Muscle layer of duodenum (tissue), 2 donors: ENCODE data around the gene LRMDA.

Source experiments
- H3K27ac ChIP-seq: one replicate; pipeline ENCODE4 v1.7.0; 2013; ENCODE audit warnings: mild to moderate bottlenecking, low read length
- H3K27me3 ChIP-seq: one replicate; pipeline ENCODE4 v1.7.0; 2013; ENCODE audit warnings: low read depth, mild to moderate bottlenecking, control low read depth, low read length
- H3K36me3 ChIP-seq, 2 donors: one replicate each; pipeline ENCODE4 v1.7.0; 2013; ENCODE audit warnings: low read length in 2 of 2, control low read depth in 1 of 2, mild to moderate bottlenecking in 1 of 2; ENCODE audit not compliant: insufficient read depth in 2 of 2, control insufficient read depth in 1 of 2
- H3K4me1 ChIP-seq, 2 donors: one replicate each; pipeline ENCODE4 v1.7.0; 2013; ENCODE audit warnings: low read length in 2 of 2, mild to moderate bottlenecking in 2 of 2, control low read depth in 1 of 2, moderate library complexity in 1 of 2; ENCODE audit not compliant: insufficient read depth in 2 of 2, control insufficient read depth in 1 of 2
- H3K4me3 ChIP-seq, 2 donors: one replicate each; pipeline ENCODE4 v1.7.0; 2013; ENCODE audit warnings: low read length in 2 of 2, low read depth in 1 of 2, mild to moderate bottlenecking in 1 of 2
- H3K9me3 ChIP-seq, 2 donors: one replicate each; pipeline ENCODE4 v1.7.0; 2013; ENCODE audit warnings: low read length in 2 of 2, control low read depth in 1 of 2, mild to moderate bottlenecking in 1 of 2; ENCODE audit not compliant: control insufficient read depth in 1 of 2
- donor health status: healthy.

Gene LRMDA

GRCh38 chr10:75940742-75941141 is 509.3 kb downstream of the LRMDA start:
- H3K27me3 ChIP-seq: no peaks in the 10 kb centered on the region
- peaks cover 0 to 4% of the 10 kb centered on the region in 2 donors for H3K9me3 ChIP-seq
- no peak overlapping the region for H3K27ac ChIP-seq

GRCh38 chr10:75941223-75941801 is 509.9 kb downstream of the LRMDA start:
- Histone ChIP-seq H3K4me1 (no peaks in the 10 kb centered on the region), H3K27ac (no peak overlapping the region), H3K36me3 (no peaks in the 10 kb centered on the region), H3K27me3 (no peaks in the 10 kb centered on the region), H3K9me3 (peaks cover 0 to 4% of the 10 kb centered on the region in 2 donors), H3K4me3 (no peak overlapping the region)

More at GRCh38 chr10:75940742-75941141, 509.3 kb downstream of the LRMDA start:
- Histone ChIP-seq H3K4me3 (no peak overlapping the region), H3K4me1 (no peaks in the 10 kb centered on the region), H3K36me3 (no peaks in the 10 kb centered on the region)

GRCh38 chr10:75944061-75944460 is 512.6 kb downstream of the LRMDA start:
- Histone ChIP-seq H3K36me3 (no peaks in the 10 kb centered on the region), H3K9me3 (peaks cover 0 to 4% of the 10 kb centered on the region in 2 donors), H3K27me3 (no peaks in the 10 kb centered on the region), H3K27ac (no peak overlapping the region), H3K4me3 (no peak overlapping the region), H3K4me1 (no peaks in the 10 kb centered on the region)

- H3K4me1 ChIP-seq: no peaks in the 10 kb centered on the region
- no peak overlapping the region for H3K27ac ChIP-seq
Observed at GRCh38 chr10:75948583-75948982, 517.2 kb downstream of the LRMDA start.

GRCh38 chr10:75950307-75950706 is 518.9 kb downstream of the LRMDA start:
- Histone ChIP-seq H3K4me1 (no peaks in the 10 kb centered on the region), H3K4me3 (no peak overlapping the region), H3K9me3 (no peaks in the 10 kb centered on the region), H3K36me3 (no peaks in the 10 kb centered on the region), H3K27ac (no peak overlapping the region), H3K27me3 (no peaks in the 10 kb centered on the region)

More at GRCh38 chr10:75948583-75948982, 517.2 kb downstream of the LRMDA start:
- no peaks in the 10 kb centered on the region for H3K27me3 ChIP-seq
- H3K36me3 ChIP-seq: no peaks in the 10 kb centered on the region
- no peak overlapping the region for H3K4me3 ChIP-seq
- H3K9me3 ChIP-seq: peaks cover 0 to 4% of the 10 kb centered on the region in 2 donors

GRCh38 chr10:75950997-75951589 is 519.7 kb downstream of the LRMDA start:
- no peak overlapping the region for H3K27ac ChIP-seq
- no peaks in the 10 kb centered on the region for H3K36me3 ChIP-seq
- no peaks in the 10 kb centered on the region for H3K9me3 ChIP-seq
- no peaks in the 10 kb centered on the region for H3K27me3 ChIP-seq
- H3K4me1 ChIP-seq: no peaks in the 10 kb centered on the region
- H3K4me3 ChIP-seq: no peak overlapping the region

- Histone ChIP-seq H3K4me1 (peaks cover 0 to 1% of the 10 kb centered on the region in 2 donors), H3K27me3 (no peaks in the 10 kb centered on the region), H3K27ac (no peak overlapping the region), H3K9me3 (no peaks in the 10 kb centered on the region), H3K36me3 (no peaks in the 10 kb centered on the region), H3K4me3 (no peak overlapping the region)
Observed at GRCh38 chr10:75951627-75952026, 520.2 kb downstream of the LRMDA start.

- H3K9me3 ChIP-seq: no peaks in the 10 kb centered on the region
- no peaks in the 10 kb centered on the region for H3K36me3 ChIP-seq
- peaks cover 0 to 6% of the 10 kb centered on the region in 2 donors for H3K4me1 ChIP-seq
- H3K27ac ChIP-seq: no peak overlapping the region
- H3K27me3 ChIP-seq: no peaks in the 10 kb centered on the region
- no peak overlapping the region for H3K4me3 ChIP-seq
Observed at GRCh38 chr10:75952093-75952492, 520.7 kb downstream of the LRMDA start.

- Histone ChIP-seq H3K9me3 (no peaks in the 10 kb centered on the region), H3K27ac (no peak overlapping the region), H3K36me3 (no peaks in the 10 kb centered on the region), H3K4me1 (peaks cover 0 to 12% of the 10 kb centered on the region in 2 donors), H3K4me3 (no peak overlapping the region), H3K27me3 (no peaks in the 10 kb centered on the region)
Observed at GRCh38 chr10:75954486-75954885, 523.1 kb downstream of the LRMDA start.

- Histone ChIP-seq H3K4me3 (no peak overlapping the region), H3K4me1 (peaks cover 0 to 12% of the 10 kb centered on the region in 2 donors), H3K27me3 (no peaks in the 10 kb centered on the region), H3K27ac (no peak overlapping the region), H3K36me3 (no peaks in the 10 kb centered on the region), H3K9me3 (no peaks in the 10 kb centered on the region)
Observed at GRCh38 chr10:75955973-75956502, 524.6 kb downstream of the LRMDA start.

- Histone ChIP-seq H3K4me1 (peaks cover 0 to 12% of the 10 kb centered on the region in 2 donors), H3K4me3 (no peak overlapping the region), H3K27ac (no peak overlapping the region), H3K27me3 (no peaks in the 10 kb centered on the region), H3K36me3 (no peaks in the 10 kb centered on the region), H3K9me3 (no peaks in the 10 kb centered on the region)
Observed at GRCh38 chr10:75956624-75957023, 525.2 kb downstream of the LRMDA start.
